NCI-H146 treated with DMSO at 0.1 percent for 48 hours (cell line): ENCODE data around the gene SASH1.
A peak's percentile ranks its signal among the peaks of the same experiment; 100 is the strongest.

ENCODE experiments used
- DNase-seq: peaks from one replicate; lab custom pipeline; 2025; ENCODE audit not compliant: unreplicated experiment; lab: John Stamatoyannopoulos, UW

The SASH1 gene

DNA sequence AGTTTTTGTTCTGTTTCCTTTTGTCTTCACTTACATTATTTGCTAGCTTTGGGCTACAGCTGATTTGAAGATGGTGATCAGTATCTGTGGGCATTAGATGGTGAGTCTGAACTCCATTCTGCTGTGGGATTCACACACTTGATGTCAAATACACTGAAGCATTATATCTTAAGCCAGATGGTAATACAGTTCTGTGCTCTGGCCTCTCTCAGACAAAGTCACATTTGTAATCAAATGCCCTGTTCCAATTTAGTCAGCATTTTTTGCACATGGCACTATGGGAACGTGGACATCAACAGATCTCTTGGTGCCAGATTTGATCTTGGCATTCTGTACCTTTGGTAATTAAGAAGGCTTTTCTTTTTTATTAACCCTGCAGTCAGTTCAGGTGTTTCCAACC is 56.0 kb downstream of the SASH1 start:
- no peak for DNase-seq

DNA sequence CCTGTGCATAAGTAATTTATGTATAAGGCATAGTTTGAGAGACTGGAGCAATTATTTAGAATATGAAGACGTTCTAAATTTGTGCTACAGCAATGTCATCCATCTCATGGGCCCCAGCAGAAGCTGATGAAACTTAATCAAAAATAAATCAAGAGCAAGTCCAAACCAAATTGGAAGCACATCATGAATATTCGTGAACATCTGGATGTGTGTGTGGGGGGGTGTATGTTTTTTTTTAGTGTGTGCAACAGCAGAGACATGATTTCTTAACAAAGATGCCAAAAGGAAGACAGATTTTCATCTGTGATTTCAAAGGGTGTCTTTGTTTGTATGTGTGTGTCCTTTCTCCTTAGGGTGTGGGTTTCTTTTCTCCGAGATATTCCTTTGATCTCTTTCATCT is 58.9 kb downstream of the SASH1 start:
- DNase-seq = no peak

DNA sequence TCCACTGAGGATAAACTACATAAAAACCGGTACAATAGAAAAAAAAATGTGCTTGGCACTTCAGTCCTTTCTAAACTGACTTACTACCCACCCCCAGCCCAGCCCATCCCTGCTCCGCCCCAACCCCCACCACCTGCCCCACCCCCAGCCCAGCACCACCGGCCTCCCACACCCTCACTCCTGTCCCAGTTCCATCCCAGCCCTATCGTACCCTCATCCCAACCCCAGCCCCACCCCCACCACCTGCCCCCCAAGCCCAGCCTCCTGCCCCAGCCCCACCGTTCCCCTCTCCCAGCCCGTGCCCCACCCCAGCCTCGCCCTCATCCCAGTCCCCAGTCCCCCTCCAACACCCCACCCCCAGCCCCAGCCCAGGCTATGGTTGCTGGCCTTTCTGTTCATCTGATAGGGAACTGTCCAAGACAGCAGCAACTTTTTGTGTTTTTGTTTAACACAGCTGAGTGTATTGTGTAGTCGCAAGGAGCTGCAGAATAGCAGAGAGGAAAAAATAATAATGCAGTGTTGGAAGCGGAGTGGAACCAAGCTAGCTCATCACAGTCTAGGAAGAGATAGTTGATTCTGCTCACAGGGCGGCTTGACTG is 61.9 kb downstream of the SASH1 start:
- no peak for DNase-seq

DNA sequence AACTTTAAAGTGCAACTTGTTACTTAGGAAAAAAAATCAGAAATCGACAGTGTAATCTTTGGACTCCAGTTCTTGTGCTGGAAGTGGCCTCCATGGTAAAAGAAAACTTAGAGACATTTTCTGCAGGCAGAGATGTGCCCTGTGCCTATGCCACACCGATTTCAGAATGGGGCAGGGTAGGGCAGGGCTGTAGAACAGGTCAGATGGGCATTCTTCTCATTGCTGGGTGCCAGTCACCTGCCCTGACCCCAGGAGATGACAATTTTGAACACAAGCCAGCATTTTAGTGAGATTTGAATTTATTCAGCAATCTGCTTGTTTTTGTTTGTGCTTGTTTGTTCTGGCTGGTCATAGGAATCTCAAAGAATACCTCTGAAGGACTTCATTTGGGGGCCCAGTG is 63.3 kb downstream of the SASH1 start:
- no peak for DNase-seq

DNA sequence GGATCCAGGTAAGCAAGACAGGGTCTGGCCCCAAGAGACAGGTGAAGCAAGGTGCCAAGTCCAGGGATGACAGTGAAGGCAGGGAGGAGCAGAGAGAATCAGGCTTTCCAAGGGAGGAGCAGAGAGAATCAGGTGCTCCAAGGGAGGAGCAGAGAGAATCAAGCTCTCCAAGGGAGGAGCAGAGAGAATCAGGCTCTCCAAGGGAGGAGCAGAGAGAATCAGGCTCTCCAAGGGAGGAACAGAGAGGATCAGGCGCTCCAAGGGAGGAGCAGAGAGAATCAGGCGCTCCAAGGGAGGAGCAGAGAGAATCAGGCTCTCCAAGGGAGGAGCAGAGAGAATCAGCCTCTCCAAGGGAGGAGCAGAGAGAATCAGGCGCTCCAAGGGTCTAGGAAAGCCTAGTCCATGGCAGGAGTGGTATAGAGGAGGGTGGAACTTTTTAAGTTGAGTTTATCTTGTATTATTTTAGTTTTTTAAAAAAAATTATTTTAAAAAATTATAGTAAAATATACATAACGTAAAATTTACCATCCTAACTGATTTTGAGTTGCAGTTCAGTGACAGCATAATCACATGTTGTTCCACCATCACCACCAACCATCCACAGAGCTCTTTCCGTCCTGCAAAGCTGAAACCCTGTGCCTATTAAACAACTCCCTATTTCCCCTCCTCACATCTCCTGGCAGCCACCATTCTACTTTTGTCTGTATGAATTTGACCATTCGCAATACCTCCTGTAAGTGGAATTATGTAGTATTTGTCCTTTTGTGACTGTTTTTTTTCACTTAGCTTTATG is 64.1 kb downstream of the SASH1 start:
- DNase-seq = no peak

DNA sequence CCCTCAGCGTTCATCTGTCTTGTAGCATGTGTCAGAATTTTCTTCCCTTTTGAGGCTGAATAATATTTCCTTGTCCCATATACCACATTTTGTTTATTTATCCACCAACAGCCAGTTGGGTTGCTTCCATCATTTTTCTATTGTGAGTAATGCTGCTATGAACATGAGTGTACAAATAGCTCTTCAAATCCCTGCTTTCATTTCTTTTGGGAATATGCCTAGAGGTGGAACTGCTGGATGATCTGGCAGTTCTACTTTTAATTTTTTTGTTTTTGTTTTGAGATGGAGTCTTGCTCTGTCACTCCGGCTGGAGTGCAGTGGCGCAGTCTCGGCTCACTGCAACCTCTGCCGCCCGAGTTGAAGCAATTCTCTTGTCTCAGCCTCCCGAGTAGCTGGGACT is 64.7 kb downstream of the SASH1 start:
- DNase-seq = no peak

DNA sequence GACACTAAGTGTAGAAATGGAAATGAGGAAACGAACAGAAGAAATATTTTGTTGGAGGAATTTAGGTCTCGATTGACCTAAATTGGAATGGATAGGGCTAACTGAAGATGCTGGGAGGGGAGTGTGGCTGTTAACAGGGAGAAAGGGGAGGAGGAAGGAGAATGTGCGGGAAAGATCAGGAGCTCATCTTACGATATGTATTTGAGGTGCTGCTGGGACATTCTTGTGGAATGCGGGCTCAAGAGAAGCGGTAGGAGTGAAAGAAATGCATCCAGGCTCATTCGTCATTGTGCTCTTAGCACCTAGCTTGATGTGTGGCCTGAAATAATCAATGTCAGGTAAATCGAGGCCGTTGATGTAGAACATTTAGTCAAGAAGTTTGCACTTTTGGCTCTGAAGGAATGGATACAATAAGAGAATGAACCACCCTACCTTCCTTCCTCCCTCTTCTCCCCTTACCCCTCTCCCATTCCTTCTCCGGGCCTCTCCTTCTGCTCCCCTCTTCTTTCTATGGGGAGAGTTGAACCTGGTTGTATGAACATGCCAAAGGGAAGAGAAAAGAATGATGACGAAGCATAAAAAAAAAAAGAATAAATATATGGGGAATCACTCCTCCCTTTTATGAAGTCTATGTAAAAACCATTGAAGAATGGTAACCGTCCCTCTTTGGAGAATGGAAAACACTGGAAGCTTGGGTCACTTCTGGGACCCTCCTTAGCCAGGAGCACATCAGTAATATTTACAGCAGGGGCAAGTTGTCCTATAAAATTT is 70.9 kb downstream of the SASH1 start:
- DNase-seq = no peak

DNA sequence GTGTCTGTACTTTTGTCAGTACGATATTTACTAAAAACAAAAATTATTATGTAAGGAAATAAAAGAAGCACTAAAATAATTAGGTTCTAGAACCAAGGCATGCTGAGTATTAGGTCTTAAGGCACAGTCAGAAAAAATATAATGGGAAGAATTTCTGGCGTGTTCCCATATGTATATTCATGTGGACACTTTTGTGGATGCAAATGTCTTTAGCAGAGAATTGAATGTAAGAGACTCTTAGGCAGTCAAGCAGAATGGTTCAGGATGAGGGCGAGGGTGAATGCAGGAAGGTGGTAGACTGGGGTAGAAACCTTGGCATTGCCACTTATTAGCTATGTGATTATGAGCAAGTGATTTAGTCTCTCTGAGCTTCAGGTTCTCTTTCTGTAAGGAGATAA is 71.5 kb downstream of the SASH1 start:
- no peak for DNase-seq

DNA sequence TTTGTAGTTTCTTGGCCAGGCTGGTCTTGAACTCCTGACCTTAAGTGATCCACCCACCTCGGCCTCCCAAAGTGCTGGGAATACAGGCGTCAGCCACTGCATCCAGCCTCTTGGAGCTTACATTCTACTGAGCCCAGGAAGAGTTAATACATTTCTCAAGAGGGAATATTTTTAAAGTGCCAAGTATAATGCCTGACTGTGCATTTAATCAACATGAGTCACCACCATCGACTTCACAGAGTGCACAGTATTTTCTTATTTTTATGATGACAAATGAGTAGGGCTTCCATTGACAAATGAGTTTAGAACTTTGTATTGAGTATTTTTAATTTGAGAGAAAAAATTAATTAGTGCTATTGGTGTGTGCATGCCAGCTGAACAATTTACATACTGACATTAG is 72.2 kb downstream of the SASH1 start:
- no peak for DNase-seq

DNA sequence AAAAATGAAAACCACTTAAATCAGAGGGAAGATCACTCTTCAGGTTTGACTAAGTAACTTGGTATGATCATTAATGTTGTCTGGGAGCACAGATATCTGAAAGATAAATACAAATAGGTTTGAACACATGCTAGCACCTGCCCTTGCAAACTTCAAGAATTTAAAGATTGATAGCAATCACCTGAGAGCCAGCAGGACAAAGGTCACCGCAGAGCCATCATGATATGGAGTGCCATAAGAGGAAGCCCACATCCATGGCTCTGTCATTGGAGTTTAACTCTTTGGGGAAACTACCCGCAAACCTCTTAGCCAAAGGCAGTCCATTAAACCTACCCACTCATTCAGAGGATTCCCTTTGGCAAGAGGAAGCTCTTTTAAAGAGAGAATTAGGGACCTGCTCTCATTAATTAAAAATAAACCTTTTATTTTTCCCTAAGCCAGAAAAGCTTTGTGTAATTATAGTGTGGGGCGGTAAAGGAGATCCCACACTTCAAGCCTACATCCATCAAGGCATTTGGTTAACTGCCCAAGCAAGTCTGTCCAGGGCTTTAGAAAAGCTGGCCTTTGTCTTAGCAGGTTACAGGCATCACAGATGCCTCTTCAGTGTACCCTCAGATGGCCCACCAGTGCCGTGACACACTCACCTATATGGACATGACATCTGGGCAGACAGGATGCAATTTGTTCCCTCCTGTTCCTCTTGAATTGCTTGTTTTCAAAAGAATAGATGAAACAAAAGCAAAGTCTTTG is 73.0 kb downstream of the SASH1 start:
- DNase-seq = no peak

DNA sequence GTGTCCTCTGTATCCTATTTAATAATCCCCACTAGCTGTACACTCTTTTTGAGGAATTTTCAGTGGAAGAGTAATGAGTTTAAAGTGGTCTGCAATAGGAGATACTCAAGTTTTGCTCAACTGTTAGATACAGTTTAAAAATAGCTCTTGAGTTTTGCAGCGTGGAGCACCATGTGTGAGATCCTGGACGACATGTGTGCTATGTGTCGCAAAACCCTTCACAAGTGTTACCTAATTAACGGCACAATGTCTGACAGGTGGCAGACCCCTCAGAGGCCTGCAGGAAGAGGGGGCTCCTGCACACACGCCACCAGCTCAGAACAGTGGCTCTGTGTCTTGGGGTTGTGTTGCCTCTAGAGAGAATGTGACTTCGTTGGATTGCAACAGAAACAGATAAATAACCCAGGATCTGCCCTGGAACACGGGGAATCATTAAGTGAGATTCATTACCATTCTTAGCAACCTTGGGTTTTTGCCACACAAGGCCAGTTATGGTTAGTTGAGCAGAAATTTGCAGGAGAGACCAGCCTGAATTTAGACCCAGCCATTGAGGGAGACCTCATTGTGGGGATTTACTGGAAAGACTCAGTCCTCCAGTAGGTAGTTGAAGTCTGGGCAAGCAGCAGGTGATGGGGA is 73.8 kb downstream of the SASH1 start:
- no peak for DNase-seq

DNA sequence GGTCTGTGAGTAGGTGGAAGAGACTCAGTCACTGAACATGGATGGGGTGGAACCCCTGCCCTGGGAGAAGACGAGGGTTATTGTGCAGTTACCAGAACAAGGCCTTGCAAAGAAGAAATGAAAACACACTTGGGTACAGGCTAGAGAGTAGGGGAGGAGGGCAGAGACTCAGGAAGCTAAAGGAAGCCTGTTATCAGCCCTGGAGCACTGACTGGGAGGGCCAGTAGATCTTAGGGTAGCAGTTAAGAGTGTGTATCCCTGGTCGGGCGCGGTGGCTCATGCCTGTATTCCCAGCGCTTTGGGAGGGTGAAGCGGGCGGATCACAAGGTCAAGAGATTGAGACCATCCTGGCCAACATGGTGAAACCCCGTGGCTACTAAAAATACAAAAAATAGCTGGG is 74.4 kb downstream of the SASH1 start:
- no peak for DNase-seq

DNA sequence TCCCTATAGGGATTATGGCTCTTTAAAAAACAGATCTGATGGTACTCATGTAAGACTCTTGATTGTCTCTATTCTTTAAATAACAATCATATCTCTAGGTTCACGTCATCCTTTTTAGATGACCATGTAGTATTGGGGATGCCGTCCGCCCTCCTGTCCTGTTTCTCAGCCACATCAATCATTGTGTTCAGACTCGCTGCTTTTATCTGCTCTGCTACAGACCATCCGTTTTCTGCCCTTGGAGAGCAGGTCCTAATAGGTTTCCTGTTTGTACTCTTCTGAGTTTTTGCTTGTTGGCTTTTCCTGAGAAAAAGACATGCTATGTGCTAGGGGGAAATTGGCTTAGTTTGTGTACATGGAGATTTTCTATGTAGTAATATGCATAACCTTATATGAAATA is 76.8 kb downstream of the SASH1 start:
- DNase-seq = no peak

DNA sequence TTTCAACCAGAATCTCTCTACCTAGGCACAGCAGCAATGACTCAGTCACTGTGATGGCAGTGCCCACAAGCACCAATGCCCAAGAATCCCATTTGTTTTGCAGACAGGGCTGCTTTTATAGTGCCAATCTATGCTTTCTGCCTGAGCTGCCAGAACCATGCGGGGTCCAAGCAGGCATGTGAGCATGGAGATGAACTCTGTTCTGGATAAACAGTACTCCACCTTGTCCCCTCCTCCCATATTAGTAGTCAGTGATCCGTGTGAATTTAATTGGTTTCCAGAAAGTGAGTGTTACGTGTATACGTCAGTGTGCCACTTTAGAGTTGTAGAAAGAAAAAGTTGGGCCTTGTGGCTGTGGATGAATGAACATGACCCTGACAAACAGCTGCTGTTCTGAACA is 79.4 kb downstream of the SASH1 start:
- peak; percentile 61 for DNase-seq

DNA sequence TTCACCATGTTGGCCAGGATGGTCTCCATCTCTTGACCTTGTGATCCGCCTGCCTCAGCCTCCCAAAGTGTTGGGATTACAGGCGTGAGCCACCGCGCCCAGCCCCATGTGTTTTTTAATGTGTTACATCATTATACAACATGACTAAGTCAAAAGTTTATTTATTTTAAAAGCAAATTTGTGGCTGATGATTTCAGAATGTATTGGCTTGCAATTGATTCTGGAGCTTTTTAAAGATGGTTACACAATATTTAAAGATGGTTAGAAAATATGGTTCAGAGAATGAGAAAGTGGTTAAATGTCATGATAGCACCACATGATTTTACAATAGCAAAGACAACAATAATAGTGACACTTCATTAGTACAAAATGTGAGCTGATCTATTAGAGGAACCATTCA is 80.5 kb downstream of the SASH1 start:
- no peak for DNase-seq

DNA sequence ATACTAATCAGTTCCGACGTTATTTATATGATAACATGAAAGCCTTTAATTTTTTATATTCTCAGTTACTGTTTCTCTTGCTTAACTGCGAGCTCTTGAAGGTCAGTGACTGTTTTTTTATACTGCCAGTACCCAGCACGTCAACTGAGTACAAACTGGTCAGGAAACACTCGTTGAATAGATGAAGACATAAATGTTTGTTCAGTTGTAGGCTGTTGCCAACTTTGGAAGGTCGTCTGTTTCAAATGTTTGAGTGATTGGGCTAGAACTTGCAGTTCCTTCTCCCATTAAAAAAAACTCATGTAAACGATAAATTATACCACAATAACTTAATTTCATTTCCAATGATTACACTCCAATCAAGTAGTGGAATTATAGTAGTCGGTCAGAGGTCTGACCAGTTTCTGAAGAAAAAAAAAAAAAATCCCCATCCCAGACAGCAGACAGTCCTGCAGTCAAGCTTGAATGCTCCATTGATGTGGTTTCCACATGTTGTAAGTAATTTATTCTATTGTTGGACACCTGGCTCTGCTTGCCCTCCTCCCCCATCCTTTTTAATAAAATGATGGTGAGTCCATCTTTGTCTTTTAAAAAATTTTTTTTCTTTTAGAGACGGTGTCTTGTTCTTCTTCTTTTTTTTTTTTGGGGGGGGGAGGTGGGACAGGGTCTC is 81.1 kb downstream of the SASH1 start:
- peak; percentile 79 for DNase-seq

DNA sequence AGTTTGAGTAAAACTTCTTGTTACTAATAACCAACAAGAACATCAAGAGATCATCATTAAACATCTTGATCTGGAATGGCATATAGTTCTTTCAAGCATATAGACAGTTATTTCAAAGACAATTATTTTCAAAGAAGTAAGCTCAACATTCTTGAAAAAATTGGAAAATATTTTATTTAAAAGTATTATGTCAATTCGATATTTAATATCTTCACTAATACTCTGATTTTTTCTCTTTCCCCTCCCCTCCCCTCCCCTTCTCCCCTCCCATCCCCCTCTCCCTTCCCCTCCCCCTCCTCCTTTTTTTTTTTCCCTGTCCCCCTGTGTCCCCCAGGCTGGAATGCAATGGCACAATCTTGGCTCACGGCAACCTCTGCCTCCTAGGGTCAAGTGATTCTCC is 82.8 kb downstream of the SASH1 start:
- DNase-seq = no peak

DNA sequence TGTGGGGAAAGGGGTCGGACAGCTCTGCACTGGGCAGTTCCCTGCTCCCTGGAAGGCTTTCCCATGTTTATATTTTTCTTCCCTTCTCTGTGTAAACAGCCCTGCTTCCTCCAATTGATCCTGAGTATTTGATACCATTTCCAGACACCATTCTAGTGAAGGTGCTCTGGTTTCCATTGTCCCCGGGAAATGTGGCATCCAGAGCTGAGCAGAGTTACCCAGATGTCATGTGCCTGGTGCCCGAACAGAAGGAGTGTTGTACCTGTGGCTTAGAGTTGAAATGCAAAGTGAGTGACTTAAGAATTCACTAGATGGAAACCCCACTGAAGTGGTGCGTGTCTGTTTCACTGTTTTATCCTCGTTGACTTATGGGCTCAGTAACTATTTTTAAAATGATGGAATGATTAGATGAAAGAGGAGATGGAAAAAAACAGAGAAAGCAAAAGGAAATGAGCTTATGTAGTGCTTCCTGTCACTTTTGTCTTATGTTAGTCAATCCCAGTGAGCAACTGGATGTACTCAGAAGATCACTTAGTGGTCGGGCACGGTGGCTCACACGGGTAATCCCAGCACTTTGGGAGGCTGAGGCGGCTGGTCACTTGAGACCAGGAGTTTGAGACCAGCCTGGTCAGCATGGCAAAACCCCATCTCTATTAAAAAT is 83.8 kb downstream of the SASH1 start:
- no peak for DNase-seq

DNA sequence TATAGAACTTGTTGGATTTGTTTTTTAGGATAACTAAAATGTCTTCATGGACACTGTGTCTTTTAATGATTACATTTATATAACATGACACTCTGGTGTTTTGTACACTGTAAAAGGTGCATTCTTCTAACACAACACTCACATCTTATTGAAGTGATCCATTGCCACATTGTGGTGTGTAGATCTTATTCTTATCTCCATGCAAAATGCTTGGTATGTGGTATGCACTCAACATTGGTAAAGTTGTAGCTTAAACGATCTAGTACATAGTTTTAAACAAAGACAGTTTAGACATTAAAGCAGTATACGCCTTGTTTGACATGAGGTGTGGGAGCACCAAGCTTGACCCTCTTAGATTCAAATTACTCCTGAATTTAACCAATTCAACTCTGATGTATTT is 84.7 kb downstream of the SASH1 start:
- DNase-seq = no peak

DNA sequence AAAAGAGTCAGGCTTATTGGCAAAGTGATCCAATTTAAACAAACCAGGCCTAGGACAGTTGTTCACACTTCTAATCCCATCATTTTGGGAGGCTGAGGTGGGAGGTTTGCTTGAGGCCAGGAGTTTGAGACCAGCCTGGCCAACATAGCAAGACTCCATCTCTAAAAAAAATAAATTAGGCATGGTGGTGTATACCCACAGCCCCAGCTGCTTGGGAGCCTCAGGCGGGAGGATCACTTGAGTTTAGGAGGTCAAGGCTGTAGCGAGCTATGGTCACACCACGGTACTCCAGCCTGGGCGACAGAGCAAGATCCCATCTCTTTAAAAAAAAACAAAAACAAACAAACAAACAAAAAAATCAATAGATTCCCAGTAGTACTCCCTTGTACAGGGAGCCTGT is 86.8 kb downstream of the SASH1 start:
- DNase-seq = no peak
